LNCAP (cell line): ENCODE data around the gene MLLT1.

Experiments used
- TF ChIP-seq, protein P1 (sequence below): fragments of 450-650 bp; IDR thresholded peaks from 2 replicates; pipeline ENCODE4 v1.5.1; 2017; ENCODE audit warnings: mild to moderate bottlenecking

The MLLT1 gene

DNA sequence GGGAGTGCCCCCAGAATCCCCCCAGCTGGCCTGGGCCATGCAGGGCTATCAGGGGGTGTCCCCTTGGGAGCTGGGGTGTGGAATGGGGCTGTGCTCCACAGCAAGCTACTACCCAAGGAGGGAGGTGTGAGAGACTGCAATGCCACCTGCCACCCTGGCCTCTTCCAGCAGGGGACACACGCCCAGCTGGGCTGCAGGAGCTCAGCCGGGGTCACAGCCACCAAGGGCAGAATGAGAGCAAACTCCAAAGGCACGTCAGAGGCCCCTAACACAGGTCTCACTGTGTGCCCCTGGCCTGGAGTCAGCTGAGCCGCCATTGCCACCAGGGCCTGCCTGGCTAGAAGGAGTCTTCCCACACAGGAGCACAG is 55.5 kb downstream of the MLLT1 start:
- TF ChIP-seq, protein P1, sequence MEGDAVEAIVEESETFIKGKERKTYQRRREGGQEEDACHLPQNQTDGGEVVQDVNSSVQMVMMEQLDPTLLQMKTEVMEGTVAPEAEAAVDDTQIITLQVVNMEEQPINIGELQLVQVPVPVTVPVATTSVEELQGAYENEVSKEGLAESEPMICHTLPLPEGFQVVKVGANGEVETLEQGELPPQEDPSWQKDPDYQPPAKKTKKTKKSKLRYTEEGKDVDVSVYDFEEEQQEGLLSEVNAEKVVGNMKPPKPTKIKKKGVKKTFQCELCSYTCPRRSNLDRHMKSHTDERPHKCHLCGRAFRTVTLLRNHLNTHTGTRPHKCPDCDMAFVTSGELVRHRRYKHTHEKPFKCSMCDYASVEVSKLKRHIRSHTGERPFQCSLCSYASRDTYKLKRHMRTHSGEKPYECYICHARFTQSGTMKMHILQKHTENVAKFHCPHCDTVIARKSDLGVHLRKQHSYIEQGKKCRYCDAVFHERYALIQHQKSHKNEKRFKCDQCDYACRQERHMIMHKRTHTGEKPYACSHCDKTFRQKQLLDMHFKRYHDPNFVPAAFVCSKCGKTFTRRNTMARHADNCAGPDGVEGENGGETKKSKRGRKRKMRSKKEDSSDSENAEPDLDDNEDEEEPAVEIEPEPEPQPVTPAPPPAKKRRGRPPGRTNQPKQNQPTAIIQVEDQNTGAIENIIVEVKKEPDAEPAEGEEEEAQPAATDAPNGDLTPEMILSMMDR = no peak

DNA sequence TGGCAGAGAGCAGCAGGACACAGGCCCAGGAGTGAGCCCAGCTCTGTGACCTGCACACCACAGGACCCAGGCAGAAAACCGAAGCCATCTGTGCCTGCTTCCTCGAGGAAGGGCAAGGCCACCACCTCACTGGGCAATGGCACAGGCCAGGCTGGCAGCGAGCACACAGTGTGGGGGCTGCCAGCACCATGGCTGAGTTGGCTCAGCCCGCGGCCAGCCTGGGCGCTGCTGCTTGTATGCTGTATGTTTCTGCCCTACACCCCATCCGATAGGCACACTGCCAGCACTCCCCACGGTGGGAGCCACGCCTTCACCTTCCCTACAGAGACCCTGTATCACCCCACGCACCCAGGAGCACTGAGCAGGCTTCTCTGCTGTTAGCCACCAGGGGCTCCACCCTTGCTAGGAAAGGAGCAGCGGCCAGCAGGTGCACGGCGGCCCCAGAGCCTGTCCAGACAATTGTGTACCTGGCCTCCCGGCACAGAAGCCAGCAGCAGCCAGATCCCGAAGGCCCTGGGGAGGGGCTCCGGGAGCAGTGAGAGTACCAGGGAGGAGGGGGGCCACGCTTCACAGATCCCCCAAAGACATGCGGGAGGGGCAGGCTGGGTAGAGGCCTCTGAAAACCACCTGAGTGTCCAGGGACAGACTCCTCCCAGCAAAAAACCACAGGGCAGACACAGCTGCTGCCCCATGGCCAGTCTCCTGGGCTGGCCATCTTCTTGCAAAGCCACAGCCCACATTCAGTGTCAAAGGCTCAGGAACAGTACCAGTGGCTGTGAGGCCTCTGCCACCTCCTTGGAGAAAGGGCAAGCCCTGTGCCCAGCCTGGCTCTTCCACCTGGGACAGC is 56.1 kb downstream of the MLLT1 start:
- TF ChIP-seq, protein P1 = no peak

DNA sequence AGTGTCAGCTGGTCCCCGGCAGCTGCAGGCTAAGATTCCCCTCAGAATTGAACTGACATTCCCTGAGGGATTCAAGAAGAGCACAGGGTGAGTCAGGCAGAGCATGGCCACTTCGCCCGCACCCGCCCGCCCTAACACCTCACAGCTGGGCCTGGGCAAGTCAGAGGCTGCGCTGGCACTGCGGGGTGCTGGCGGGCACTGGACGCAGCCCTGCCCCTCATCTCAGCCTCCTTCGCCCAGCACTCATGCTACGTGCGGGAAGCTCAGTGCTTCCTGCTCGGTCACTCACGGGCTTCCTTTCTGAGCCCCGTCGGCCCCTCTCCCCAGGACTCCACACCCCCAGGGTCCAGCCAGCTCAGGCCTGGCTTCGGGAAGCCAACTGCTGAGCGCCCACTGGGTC is 56.9 kb downstream of the MLLT1 start:
- TF ChIP-seq, protein P1 = no peak

DNA sequence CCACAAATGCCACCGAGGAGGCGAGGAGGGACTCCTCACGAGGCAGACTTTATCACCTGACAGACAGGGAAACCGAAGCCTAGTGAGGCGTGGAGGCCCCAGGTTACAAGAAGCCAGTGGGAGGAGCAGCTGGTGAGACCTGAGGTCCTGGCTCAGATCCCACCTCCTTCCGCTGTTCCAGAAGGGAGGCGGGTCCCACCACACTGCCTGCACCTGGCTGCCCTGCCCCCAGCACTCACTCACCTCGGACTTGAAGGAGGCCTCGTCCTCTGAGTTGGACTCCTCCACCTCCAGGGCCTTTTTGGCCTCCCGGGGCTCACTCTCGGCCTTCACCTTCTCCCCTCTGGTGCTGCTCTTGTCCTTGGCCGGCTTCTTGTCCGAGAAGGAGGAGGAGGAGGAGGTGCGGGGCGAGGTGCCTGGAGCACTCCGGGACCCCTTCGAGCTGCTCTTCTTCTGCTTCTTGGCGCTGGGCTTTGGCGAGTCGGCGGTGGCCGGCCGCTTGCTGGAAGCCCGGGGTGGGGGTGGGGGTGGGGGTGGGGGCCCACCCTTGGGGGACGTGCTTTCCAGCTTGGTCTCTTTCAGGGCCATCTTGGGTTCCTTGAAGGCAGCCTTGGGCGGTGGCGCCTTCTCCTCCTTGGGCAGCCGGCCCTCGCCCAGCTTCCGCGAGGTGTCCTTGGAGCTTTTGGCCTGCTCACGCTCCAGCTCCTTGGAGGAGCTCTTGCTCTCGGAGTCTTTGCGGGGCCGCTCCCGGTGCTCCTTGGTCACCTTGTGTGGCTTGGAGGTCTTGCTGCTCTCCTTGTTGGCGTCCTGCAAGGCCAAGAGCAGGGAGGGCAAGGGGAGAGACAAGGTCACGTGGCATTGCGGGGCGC is 57.7 kb downstream of the MLLT1 start:
- TF ChIP-seq, protein P1 = no peak

DNA sequence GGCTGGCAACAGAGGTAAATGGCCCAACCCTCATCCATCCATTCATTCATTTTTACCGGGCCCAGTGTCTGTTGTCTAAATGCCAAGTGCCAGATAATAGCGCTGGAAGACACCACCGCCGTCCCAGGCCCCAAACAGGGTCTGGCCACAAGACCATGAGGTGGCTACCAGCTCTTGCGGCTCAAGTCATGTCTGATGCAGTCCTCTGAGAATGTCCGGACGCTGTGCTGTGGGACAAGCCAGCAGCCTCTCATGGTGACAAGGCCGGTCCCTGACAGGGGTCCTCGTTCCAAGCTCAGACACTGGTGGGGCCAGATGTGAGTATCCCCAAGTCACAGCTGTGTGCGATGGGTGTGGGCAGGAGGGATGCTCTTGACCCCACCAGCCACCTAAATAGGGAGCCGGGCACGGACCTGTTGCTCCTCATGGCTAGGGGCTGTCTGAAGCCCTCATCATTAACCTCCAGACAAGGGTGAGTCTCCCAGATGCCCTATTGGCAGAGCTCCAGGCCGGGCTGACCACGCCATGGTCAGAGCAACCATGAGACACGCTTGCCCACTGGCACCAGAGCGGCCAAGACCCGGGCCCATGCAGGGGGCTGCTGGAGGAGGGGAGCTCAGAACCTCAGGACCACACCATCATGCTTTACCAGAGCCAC is 58.4 kb downstream of the MLLT1 start:
- TF ChIP-seq, protein P1 = no peak

DNA sequence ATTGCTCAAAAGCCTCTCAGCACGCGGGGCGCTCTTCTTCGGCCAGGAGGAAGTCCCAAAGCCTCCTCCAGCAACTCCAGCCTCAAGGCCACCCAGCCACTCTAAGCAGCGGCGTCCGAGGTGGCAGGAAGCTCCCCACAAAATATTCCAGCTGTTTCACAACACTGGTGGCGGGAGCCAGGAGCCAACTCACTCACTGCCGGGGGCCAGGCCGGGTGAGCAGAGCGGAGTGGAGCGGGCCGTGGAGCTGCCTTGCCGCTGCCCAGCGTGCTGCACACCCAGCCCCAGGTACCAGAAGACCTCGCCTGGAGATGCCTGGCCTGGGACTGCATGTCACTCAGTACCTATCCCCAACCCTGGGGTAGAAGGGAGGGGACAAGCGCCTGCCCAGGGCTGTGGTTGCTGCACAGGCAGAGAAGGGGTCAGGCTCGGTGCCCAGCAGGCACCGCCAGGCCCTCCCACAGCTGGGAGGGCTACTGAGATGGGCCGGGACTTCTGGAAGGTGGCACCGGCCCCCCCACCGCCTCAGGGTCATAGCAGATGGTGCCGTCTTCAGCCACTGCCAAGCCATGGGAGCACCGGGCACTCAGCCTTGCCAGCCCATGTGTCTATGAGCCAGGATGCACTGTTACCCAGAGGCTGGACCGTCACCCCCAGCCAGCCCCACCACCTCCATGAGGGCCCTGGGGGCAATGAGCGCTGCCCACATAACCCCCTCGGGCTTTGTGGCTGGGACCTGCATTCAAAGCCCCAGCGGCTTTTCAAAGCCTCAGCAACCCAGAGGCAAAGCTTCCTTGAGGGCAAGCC is 59.2 kb downstream of the MLLT1 start:
- TF ChIP-seq, protein P1 = no peak
